ENCODE data around the gene NDEL1.

Gene NDEL1

DNA sequence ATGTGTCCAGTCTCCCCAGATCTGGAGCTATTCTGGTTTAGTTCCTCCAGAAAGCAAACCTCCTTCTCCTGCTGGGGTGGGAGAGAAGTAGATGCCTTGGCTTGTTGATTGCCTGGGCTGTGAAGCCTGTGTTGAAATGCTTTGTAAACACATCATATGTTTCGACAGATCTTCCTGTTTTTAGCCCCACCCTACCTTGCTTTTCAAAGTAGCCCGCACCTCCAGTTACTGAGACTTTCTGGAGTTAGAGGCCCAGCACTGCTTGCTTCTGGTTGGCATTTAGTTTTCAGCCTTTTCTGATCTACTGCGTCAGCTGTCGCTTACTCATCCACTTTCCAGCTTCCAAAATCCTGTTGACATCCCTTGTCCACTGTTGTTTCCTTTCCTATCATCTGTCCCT is 17.9 kb upstream of the NDEL1 start:
- DNase-seq = no peak

DNA sequence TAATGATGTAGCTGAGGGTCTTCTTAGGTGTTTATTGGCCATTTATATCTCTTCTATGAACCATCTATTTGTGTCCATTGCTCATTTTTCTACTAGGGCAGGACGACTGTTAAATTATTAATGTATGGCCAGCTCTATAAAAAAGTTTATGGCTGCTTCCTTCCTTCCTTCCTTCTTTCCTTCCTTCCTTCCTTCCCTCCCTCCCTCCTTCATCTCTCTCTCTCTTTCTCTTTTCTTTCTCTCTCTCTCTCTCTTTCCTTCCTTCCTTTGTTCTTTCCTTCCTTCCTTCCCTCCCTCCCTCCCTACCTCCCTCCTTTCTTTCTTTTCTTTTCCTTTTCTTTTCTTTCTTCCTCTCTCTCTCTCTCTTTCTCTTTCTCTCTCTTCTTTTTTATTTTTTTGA is 17.2 kb upstream of the NDEL1 start:
- no peak for DNase-seq

DNA sequence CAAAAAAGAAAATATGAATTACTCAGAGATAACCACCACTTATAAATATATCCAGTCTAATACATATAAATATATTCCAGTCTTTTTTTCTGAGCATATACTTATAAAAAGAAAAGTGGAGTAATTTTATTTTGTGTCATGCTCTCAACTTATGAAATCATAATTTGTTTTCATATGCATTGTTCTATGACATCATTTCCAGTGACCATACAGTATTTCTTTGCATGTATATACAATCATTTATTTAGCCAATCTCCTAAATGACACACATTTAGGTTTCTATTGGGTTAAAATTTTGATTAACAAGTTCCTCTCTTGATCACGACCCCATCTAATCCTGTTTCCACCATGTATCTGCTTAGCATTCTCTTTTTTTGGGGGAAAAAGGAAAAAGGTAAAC is 16.4 kb upstream of the NDEL1 start:
- DNase-seq = no peak

DNA sequence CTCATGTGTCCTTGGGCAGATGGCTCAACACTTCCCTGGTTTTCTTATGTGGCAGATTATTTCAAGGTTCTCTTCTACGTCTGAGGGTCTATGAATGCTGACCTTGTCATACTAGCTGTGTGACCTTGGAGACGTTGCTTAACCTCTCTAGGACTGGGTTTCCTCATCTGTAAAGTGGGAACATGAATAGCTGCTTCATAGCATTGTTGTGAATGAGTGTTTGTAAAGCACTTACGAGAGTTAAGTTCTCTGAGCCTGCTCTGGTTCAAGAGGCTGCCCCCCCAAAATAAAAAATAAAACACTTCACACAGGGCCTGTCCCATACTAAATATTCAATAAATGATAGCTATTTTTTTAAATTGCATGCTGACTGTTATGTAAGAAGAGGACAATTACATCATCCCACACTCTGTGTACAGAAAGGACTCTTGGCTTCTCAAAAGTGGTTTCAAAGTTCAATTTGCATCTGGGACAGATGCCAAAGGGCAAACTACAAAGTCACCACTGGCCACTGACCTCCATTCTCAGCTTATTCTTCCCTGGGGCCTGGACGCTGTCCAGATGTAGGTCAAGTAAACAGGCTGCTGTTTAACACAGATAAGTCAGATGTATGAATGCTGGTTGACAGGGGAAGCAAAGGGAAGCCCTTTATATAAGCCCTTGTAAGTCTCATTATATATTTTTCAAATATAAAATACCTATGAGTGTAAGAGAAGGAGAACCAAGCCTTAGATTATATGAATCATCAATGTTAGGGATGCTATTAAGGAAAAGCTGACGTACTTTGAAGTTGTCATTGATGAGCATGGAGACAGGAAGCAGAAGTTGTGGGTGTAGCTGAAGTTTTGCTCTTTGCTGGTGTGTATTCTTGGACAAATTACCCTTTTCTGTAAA is 15.4 kb upstream of the NDEL1 start:
- DNase-seq = no peak

- DNase-seq = no peak
Measured at GRCh38 chr17:8421571-8421970, 14.1 kb upstream of the NDEL1 start.

- no peak for DNase-seq
Measured at GRCh38 chr17:8426094-8426720, 9.5 kb upstream of the NDEL1 start.

GRCh38 chr17:8426802-8427201 is 8.9 kb upstream of the NDEL1 start:
- DNase-seq = no peak

- no peak for DNase-seq
Measured at GRCh38 chr17:8430966-8431365, 4.7 kb upstream of the NDEL1 start.

- DNase-seq = peak; percentile 4
Measured at GRCh38 chr17:8436169-8436843, 622 bp downstream of the NDEL1 start.

GRCh38 chr17:8436844-8437171 is 1.1 kb downstream of the NDEL1 start:
- no peak for DNase-seq

DNA sequence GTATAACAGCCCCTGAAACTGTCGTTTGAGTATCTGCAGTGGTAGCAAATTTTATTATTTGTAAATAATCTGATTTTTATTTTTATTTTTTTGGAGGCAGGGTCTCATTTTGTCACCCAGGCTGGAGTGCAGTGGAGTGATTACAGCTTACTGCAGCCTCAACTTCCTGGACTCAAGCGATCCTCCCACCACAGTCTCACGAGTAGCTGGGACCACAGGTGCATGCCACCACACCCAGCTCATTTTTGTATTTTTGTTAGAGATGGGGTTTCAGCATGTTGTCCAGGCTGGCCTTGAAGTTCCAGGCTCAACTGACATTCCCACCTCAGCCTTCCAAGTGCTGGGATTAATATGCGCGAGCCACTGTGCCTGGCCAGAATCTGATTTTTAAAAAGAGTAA is 2.8 kb downstream of the NDEL1 start:
- no peak for DNase-seq

GRCh38 chr17:8439681-8440080 is 4.0 kb downstream of the NDEL1 start:
- no peak for DNase-seq

GRCh38 chr17:8441690-8442089 is 6.0 kb downstream of the NDEL1 start:
- no peak for DNase-seq

- no peak for DNase-seq
Measured at GRCh38 chr17:8442310-8442709, 6.6 kb downstream of the NDEL1 start.

- no peak for DNase-seq
Measured at GRCh38 chr17:8443756-8444155, 8.1 kb downstream of the NDEL1 start.

GRCh38 chr17:8444494-8444893 is 8.8 kb downstream of the NDEL1 start:
- DNase-seq = no peak

- DNase-seq = no peak
Measured at GRCh38 chr17:8445536-8445935, 9.9 kb downstream of the NDEL1 start.

GRCh38 chr17:8447799-8448198 is 12.1 kb downstream of the NDEL1 start:
- DNase-seq = no peak

- no peak for DNase-seq
Measured at GRCh38 chr17:8448310-8448709, 12.6 kb downstream of the NDEL1 start.

DNA sequence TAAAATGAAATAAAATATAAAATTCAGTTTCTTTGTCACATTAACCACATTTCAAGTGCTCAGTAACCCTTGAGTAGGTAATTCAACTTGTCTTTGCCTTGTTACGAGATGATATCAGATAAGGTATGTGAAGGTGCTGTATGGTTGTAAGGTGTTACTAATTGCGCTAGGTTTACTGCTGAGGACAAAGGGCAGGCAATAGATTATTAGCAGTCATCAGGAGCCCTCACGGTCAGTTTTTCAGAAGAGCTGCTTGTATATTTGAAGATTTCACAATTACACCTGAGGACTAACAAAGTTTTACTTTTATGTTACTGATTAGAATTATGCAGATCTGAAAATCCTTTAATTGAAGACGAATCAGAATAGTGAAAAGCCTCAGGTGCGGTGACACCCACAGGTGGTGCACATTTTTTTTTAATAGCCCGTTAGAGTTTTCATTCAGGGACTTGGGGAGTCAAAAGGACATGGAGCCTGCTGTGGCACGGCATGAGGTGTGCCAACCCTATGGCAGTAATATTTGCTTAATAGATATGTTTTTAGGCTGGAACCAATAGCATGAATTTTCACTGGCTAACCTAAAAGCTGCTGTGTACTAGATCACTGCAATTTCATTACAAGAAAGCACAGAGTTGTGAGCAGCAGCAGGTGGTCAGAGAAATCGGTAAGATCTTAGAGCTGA is 16.4 kb downstream of the NDEL1 start:
- no peak for DNase-seq

DNA sequence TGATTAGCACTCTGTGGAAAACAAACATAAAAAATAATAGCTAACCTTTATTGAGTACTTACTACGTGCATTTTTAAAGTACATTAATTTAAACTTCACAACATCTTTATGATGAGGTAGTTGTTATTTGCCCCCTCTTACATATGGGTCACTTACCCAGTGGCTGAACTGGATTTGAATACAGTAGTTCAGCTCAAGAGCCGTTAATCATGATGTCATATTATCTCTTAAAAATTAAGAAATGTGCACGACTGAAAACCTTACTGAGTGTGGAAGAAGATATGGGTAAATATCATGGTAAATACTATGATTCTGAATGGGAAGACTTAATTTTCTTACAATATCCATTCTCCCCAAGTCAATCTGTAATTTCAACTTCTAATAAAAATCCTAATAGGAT is 17.6 kb downstream of the NDEL1 start:
- DNase-seq = no peak

GRCh38 chr17:8455665-8456209 is 20.1 kb downstream of the NDEL1 start:
- no peak for DNase-seq

DNA sequence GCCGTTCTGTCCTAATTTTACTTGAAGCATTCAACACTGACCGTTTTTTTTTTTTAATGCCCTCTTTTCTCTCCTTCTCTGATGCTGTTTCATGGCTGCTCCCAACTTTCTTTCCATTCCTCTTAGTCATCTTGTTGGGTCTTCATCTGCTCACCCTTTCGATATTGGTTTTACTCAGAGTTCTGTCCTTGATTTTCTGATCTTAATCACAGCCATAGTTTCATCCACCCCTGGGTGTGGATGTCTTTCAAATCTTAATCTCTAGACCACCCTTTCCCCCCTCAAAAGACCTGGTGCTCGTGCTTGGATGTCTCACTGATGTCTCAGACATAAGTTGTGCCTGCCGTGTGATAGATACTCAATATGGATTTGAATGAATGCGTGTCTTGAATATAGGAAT is 22.4 kb downstream of the NDEL1 start:
- DNase-seq = no peak

Measured in NCI-H1694 (cell line).